Measurements from ENCODE around the gene TTC3.

GRCh38 chr21:37181059-37181458 is 108.0 kb downstream of the TTC3 start:
- TF ChIP-seq CTCF (IDR thresholded peaks at IDR 0.05) (no peak), POLR2AphosphoS5 (IDR thresholded peaks at IDR 0.05) (no peak), EP300 (IDR thresholded peaks at IDR 0.05) (no peak)
